CD4-positive, alpha-beta T cell treated with Interleukin-15 for 1 hour (primary cell): Measurements from ENCODE around the gene FSTL5.

Source experiments
- DNase-seq: peaks from one replicate; pipeline ENCODE4 v3.0.0-alpha.2; 2020

The FSTL5 gene

DNA sequence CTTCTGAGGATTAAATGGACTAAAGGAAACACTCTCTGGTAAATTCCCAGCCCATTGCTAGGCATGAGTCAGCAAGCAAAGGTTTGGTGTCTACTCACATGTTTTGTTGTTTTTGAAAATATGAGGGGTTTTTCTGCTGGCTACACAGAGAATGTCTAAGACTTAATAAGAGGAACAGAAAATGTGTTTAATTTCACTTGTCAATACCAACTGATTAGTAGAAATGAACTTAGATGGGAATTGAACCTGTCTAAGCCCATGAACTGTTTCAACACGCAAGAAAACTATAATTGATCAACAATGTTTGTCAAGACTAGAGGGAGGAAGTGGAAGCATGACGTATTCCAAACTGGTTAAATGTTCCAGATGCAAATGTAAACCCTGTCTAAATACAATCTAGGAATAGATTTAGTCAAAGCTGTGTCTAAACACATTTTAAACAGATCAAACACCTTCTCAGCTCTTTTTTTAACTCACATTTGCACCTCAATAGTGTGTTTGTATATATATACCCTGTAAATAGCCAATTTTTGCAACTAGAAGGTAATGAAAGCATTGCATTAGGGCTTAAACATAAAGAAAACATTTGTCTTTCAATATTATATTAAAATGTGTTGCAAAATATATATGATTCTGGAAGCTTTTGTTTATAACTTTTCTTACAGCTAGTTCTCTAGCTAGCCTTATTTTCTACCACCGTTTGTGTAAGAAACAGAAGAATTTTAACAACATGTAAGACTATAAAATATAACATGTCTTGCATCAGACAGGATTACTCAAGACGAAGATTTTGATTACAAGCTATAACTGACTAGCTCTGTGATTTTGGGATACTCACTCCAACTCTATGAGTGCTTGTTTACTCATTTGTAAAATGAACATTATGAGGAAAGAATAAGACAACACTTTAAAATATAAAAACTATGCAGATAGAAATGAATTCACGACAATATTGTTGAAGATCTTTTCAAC lies 607.8 kb downstream of the FSTL5 start:
- no peak for DNase-seq

DNA sequence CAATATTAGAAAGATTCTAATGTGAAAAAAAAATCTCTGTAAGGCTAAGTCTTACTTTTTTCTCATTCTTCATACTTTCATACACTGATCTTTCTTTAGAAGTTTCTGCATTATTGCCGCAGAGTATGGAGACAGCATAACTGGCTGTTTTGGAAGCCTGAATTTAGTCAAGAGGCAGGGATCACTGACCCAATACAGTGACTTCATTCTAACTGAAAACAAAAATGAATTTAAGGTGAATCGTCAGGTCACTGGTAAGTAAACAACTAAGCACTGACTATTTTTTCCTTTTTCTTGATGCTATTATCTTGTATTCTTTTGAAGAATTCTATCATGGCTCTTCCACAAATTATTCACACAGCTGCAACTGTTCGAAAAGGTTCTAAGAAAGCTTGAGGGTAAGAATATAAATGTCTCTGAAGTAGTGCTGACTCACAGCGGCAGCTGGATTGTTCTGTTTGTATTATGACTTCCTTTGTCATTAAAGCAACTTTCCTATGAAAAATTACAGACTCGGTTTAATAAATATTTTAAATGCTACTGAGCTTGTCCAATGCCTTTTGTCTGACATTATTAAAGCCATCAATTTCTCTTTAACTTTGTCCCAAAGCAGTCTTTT lies 609.3 kb downstream of the FSTL5 start:
- DNase-seq: no peak

DNA sequence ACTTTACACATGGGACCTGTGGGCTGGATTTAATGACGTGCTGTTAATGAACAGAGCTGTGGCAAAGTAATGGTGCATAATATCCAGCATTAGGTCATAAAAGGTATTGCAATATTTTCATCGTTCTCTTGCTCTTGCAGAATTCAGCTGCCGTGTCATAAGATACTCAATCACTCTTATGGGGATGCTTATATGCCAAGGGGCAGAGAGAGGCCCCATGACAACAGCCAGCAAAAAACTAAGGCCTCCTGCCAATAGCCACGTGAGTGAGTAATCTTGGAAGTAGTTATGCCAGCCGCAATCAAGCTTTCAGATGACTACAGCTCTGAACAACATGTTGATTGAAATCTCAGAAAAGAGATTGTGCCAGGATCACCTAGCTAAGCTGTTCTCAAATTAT lies 616.9 kb downstream of the FSTL5 start:
- DNase-seq: no peak

DNA sequence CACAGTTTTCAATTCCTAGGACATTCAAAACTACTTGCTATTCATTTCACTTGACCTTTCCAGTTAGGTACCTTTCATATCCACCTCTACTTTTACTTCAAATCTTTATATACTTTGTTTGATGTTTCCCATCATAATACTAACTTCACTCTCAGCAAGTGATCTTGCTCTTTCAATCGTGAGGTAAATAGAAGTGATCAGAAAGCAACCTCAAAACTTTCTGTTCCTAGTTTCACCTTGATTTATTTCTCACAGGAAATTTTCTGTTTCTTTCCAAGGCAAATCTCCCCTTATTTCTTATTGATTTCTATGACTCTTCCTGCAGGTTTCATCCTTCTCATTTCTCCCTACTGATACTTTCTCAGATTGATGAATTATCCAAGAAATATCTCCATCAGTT lies 623.5 kb downstream of the FSTL5 start:
- no peak for DNase-seq

DNA sequence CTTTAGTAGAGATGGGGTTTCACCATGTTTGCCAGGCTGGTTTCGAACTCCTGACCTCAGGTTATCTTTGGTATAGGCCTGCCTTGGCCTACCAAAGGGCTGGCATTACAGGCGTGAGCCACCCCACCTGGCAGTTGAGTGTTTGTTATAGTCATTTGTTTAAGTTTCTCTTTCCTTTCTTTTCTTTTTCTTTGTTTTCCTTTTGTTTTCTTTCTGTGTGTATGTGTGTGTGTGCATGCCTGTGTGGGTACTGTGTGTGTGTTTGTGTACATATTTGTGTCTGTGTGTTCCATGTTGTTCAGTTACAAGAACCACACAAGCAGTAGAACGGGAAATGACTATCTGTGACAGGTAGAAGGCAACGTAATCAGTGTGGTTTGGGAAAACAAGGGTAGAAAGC lies 624.9 kb downstream of the FSTL5 start:
- no peak for DNase-seq

DNA sequence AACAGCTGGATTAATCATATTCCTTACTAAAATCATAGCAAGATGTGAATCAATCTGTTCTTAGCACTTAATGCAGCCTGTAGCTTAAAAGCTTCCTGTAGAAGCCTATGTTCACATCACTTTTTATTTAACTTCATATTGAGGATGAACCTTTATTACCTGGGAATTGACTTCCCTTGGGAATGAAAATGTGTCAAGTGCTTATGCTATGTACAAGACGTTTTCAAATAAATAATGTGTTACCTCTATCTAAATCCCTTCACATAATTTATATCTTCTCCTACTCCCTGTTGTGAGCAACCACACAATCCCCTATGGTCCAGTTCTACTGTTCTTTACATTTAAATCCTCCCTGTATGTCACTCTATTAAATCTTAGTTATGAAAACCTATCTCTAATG lies 633.1 kb downstream of the FSTL5 start:
- DNase-seq: no peak

DNA sequence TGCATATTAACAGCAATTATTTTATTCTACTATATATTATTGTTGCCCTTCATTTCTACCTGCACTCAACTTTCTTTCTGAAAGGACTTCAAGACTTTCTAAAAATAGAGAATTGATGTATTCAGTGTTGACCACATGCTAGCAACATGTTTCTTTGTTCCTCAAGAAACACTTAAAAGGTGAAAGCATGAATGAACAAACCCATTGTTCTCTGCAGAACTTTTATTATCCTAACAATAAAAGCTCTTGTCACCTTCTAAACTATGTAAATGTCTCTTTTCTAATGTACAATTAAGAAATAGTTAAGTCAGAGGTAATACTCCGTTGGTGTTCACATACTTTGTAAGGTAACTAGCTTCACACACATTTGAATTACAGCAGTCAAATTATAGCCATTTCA lies 638.7 kb downstream of the FSTL5 start:
- no peak for DNase-seq

DNA sequence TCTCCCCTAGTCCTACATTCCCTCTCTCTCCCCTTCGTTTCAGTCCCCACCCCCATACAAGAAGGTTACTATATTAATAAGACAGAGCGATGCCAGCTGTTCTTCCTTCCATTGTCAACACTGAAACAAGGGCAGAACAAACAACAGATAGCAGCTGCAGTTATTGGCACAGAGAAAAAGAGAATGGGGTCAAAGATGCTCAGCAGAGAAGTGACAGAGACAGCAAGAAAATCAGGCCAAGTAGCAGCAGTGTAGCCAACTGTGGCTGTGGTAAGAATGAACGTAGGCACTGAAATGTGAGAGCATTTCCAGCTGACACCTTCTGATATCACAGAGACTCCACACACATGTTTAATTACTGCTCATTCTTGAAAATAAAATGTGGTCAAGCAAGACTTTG lies 641.8 kb downstream of the FSTL5 start:
- no peak for DNase-seq

DNA sequence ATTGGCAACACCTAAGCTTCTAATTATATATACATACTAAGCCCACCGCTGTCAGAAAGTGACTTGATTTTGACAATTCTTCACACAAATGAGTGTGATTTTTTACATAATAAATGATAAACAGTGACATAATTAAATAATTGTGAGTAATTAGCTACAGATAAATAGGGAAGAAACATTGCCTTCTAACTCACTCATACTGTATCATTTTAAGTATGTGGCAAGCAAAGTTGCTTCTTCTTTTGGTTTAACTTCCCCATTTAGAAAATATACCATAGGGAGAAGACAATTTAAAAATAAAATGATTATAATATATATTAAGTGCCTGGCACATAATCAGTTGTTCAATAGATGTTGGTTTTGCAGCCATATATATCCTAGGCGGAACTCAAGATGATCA lies 644.2 kb downstream of the FSTL5 start:
- DNase-seq: no peak

DNA sequence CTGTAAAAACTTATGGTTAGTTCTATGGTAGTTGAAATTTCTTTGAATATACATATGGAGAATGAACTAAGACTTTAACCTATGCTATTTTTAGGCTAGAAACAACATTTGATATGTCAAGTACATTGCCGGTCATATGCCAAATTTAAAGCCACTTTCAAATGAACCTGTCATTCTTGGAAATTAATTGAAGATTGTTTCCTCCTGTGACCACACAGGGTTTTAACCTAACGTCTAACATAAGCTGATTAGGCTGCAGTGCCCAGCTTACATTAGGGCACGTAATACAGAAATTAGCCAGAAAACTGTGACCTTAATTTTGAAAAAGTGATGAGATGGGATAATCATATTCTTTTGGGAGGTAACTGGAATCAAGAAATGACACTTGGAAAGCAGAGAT lies 645.9 kb downstream of the FSTL5 start:
- DNase-seq: no peak

DNA sequence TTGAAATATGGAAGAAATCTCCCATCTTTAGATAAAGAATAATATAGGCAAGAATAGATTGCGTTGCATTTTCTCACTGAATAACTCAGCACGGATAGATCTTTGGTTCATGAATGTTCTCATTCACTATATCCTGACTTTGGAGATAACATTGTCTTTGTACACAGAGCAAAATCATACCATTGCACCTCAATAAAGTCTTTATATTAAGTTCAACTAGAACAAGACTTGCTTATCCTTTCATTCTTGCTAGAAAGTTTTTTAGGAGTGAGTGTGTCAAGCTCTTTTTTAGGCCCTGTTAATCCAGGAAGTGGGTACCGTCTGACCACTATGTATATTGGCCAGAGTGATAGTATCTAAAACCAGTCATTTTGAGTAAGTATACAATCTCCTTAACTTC lies 658.7 kb downstream of the FSTL5 start:
- DNase-seq: no peak

DNA sequence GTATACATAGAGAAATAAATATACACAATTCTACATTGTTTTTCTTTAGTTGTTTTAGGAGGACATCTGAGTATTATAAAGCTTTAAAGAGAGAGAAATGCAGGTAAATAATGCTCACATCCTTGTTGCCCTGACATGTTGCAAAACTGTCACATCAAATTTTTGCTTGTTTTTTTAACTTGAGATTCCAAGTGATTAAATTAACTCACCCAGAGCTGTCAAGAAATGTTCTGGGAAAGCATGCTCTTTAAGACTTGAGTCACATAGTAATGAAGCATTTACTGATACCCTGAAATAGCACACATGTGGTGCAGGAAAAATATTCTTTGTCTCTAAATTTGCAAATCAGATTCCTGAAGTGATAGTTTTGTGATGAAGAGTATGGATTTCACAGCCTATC lies 665.6 kb downstream of the FSTL5 start:
- no peak for DNase-seq

DNA sequence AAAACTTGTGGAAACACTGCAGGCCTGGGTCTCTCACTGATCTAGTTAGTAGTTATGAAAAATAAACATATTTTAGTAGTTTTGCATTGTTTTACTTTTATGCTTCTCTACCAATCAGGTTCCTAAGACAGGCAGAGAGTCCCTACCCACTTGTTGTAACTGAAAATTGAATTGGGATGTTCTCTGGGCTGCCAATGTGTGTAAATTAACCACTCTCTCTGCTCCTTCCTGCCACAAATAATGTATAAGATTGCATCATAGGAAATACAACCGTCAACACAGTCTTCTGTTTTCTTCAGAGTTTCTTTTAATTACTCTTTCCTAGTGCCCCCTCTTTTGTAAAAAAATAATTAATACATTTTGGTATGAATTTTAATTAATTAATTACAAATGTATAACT lies 677.3 kb downstream of the FSTL5 start:
- no peak for DNase-seq

DNA sequence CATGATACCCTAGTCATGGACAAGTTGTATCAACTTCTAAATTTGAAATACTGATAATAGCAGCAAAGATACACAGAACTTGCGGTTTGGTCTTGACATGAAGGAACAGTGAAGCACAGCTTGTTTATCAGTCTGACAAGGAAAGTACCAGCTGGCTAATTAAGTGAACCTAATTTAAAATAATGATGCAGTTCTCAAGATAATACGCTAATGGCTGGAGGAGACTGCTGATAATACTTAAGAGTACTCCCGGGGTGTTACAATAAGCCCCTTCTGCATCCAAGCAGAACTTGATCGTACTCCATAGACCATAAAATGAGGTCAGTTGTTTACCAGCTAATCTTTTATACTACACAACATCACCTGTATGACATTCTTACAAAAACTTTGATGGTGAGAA lies 697.5 kb downstream of the FSTL5 start:
- no peak for DNase-seq

DNA sequence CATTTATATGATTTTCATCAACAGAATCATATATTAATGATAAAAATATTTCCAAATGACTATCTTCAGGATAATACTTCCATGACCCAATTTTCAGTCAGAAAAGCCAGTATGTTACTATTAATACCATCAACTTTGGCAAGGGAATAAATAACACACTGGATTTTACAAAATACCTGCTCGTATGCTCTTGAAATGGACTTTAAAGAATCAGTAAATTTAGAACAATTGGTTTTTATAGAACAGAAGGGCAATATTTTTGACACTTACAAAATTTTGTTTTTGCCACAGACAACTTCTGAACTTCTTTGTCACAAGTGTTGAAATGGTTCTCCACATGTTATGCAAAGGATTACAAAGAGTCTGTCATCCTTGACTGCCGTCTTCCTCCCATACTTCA lies 700.4 kb downstream of the FSTL5 start:
- DNase-seq: no peak

DNA sequence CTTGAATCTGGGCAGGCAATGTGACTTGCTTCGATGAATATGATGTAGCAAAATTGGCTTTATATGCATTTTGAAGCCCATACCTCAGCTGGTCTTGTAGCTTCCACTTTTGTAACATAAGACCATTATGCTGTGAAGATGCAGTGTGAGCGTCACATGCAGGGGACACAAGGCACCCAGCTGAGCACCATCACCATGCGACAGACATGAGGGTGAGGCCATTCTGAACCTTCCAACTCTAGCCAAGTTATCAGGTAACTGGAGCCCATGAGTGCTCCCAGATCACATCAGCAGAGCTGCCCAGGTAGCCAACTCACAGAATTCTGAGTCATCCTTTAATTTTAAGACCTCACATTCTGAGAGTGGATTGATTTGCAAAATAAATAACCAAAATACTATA lies 705.9 kb downstream of the FSTL5 start:
- DNase-seq: no peak

DNA sequence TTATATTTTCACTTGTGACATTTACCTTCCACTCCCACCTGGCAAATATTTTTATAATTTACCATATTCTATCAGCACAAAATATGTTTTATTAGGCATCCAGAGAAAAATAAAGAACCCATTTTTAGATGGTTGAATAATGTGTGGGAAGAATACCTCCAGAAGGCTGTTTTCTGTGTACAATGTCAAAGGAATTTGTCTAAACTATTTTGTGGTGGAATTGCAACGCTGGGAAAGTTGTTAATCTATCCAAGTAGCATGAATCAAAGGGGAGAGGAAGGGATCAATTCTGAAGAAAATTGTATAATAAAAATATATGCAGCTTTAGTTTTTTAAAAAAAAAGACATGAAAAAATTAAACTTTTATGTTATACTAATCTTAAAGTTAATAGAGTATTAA lies 706.5 kb downstream of the FSTL5 start:
- DNase-seq: no peak

DNA sequence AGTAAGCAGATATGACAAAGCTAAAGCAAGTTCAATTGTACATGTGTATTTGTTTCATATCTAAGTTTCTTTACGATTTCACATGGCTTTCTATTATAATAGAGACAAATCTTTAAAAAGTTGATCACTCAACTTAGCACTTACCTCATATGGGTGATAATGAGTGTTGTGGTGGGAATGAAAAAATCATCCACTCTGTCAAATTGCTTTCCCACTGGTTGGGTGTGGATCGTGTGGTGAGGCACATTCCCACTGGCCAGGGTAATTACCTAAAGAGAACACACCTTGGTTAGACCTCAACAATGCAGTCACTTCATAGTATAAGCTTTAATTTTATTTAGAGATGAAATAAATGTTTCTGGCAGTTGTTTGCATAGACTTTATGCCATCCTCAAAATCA lies 708.9 kb downstream of the FSTL5 start:
- DNase-seq: no peak

DNA sequence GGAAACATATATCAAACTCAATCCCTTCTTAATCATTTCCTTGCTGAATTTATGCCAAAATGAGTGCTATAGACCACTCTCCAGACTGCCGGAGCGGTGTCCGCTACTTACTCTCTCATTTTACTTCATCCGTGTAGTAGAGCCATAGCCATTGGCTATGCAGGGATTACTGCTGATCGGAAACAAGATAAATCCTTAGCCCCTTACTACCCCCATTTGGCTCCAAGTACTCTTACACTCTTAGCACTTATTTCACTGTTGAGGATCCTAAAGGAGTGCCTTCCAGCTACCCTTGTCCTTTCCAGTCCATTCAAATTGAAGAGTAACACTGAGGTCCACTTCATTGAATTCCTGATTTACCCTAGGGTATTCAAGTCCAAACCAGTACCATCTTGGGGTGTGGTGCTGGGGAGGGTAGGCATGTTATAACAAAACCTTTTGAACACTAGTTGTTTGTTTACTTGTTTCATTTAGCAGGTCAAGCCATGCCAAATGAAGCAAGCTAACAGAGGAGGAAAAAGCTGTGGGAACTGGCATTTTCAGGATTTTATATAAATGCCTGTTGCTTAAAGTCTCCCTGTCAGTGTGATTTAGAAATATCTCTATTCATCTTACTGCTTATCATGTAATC lies 715.1 kb downstream of the FSTL5 start:
- DNase-seq: no peak

DNA sequence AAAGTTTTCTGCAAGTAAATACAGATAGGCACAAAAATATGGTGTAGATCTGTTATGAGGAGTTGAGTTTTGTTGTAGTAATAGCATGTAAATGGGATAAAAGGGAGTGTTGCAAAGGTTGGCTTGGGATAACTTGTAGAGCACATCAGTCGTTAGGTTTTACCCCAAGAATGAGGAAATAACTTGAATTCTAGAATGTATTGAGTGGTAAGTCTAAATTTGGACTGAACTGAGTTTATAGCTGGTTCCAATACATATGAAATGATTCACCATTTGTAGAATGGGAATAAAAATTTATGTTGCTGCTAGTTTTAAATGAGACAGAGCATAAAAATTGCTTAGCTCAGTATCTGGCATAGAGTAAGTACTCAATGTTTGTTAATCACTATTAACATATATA lies 719.2 kb downstream of the FSTL5 start:
- DNase-seq: no peak

DNA sequence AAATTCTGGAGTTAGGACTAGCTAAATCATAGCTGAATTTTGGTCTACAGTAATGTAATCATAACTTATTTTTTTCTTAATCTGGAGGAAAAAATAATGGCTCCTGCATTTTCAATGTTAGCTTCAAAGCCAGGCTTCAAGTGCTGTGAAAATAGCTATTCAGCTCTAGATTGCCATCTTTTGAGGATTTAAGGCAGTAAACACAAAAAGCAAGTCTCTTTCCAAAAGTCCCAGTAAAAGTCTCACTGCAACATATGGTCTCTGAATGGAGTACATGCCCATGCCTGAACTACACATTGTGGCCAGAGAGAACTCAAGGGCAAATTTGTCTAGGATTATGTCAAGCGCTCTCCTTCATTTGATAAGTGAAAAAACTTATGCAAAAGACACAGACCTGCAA lies 720.9 kb downstream of the FSTL5 start:
- no peak for DNase-seq

DNA sequence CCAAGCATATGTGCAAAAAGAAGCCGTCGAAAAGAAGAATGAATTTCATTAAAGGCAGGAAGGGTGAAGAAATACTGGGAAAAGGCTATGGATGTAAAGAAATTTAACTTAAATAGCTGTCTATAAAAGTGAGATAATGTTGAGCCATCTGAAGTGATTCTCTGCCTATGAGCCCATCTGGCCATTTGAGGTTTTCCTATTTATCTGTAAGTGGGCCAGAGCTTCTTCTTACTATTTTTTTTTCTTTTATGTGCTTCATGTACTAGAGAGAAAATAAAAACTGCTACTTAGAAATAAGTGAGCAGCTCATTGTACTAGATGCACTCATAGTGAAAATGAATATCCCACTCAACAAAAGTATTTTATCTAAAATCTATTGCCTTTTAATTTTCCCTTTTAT lies 725.7 kb downstream of the FSTL5 start:
- no peak for DNase-seq

DNA sequence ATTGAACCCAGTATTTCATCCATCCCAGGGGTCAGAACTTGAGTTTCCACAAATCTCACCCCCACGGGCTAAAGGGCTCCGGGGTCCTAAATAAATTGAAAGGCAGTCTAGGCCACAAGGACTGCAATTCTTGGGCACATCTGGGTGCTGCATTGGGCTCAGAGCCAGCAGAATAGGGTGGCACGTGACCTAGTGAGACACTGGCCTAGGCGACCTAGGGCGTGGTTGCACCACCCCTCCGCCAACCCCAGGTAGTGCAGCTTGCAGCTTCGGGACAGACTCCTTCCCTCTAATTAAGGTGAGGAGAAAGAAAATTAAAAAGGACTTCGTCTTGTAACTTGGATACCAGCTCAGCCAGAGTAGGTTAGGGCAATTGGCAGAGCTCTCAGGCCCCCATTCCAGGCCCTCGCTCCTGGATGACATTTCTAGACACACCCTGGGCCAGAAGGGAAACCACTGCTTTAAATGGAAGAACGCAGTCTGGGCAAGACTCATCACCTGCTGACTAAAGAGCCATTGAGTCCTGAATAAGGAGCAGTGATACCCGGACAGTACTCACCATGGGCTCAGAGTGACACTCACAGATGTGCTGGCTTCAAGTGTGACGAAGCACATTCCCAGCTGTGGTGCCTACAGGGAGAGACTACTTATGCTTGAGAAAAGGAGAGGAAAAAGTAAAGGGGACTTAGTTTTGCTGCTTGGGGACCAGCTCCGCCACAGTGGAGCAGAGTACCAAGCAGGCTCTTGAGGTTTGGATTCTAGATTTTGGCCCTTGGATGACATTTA lies 735.4 kb downstream of the FSTL5 start:
- DNase-seq: no peak
